ENCODE results near the gene IFI6.
"Not testable (repeated sequence)": the region's sequence is repeated elsewhere in the genome, so short reads cannot be mapped to it uniquely, and the experiment has no call there.

Gene IFI6

DNA sequence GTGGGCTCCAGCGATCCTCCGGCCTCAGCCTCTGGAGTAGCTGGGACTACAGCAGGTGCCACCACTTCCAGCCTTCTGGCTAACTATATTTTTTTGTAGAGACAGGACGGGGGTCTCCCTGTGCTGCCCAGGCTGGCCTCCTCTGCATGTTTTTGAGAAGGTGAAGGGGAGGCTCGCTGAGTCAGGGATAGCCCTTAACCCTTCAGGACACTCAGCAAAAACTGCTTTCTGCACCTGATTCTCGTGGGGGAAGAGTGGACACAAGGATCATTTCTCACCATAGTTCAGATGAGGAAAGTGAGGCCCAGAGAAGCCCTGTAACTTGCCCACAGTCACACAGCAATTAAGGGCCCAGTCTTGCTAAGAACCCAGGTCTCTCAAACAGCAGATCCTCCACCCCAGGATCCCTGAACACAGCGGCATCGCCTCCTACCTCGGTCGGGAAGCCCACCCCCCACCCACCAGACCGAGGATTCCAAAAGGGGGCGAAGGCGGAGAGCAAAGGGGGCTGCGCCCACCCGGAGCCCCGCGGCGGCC, 38.3 kb downstream of the IFI6 start:
- H3K4me1 ChIP-seq (ENCODE audit: control insufficient read depth, insufficient read depth, low read length) = peaks cover 7% of the 10 kb centered on the region
- peak overlapping the region; percentile 66 for H3K4me3 ChIP-seq (ENCODE audit: low read depth, low read length)
- no peaks in the 10 kb centered on the region for H3K36me3 ChIP-seq (ENCODE audit: control insufficient read depth, insufficient read depth, low read length)
- H3K9ac ChIP-seq (ENCODE audit: low read depth, low read length) = no peak overlapping the region
- no peaks in the 10 kb centered on the region for H3K9me3 ChIP-seq (ENCODE audit: control insufficient read depth, insufficient read depth, low read length)
- H3K27me3 ChIP-seq (ENCODE audit: control insufficient read depth, insufficient read depth, low read length) = peaks cover 40% of the 10 kb centered on the region

DNA sequence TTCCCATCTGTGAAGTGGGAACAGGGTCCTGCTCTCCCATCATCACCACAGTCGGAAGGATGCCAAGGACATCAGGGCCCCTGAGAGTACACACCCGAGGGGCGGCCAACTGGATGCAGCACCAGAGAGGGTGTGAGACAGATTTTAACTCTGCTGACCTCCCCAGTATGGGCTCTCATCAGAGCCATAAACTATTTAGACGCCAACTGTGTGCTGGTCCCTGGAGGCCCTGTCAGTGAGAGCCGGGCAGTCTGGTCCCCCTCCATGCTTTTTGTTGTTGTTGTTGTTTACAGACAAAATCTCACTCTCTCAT, 38.7 kb downstream of the IFI6 start:
- Histone ChIP-seq H3K4me1 (ENCODE audit: control insufficient read depth, insufficient read depth, low read length) (peaks cover 7% of the 10 kb centered on the region), H3K9ac (ENCODE audit: low read depth, low read length) (no peak overlapping the region), H3K27me3 (ENCODE audit: control insufficient read depth, insufficient read depth, low read length) (peaks cover 40% of the 10 kb centered on the region), H3K4me3 (ENCODE audit: low read depth, low read length) (no peak overlapping the region), H3K9me3 (ENCODE audit: control insufficient read depth, insufficient read depth, low read length) (no peaks in the 10 kb centered on the region), H3K36me3 (ENCODE audit: control insufficient read depth, insufficient read depth, low read length) (no peaks in the 10 kb centered on the region)

GRCh38 chr1:27632387-27633297, 39.4 kb downstream of the IFI6 start:
- peaks cover 40% of the 10 kb centered on the region for H3K27me3 ChIP-seq (ENCODE audit: control insufficient read depth, insufficient read depth, low read length)
- peaks cover 7% of the 10 kb centered on the region for H3K4me1 ChIP-seq (ENCODE audit: control insufficient read depth, insufficient read depth, low read length)
- no peak overlapping the region for H3K9ac ChIP-seq (ENCODE audit: low read depth, low read length)
- H3K9me3 ChIP-seq (ENCODE audit: control insufficient read depth, insufficient read depth, low read length) = no peaks in the 10 kb centered on the region
- no peaks in the 10 kb centered on the region for H3K36me3 ChIP-seq (ENCODE audit: control insufficient read depth, insufficient read depth, low read length)
- no peak overlapping the region for H3K4me3 ChIP-seq (ENCODE audit: low read depth, low read length)

DNA sequence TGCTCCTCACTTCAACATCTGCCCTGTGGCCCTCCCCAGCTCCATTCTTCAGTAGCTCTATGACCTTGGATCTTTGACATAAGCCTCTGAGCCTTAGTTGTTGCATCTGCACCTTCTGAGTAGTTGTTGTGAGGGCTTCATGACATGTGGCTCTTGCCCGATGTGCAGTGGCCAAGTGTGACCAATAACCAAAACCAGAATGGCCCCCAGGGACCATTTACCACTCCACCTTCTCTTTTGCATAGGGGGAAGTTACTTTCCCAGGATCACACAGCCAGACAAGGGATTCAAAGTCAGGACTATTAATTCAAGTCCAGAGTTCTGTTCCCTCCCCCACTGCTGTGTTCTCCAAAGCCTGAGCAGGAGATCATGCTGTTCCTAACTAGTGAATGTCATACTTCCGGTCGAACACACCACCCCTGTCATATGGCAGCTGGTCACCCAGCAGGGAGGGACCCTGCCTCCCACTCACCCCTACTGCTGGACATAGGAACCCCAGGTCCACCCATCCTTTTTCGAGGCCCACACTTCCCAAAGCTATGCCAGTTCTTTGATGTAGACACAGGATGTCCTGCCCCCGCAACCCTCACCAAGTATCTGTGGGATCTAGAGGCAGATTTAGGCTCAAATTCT, 41.0 kb downstream of the IFI6 start:
- H3K9ac ChIP-seq (ENCODE audit: low read depth, low read length) = no peak overlapping the region
- H3K4me3 ChIP-seq (ENCODE audit: low read depth, low read length) = no peak overlapping the region
- peaks cover 7% of the 10 kb centered on the region for H3K4me1 ChIP-seq (ENCODE audit: control insufficient read depth, insufficient read depth, low read length)
- H3K36me3 ChIP-seq (ENCODE audit: control insufficient read depth, insufficient read depth, low read length) = no peaks in the 10 kb centered on the region
- peaks cover 34% of the 10 kb centered on the region for H3K27me3 ChIP-seq (ENCODE audit: control insufficient read depth, insufficient read depth, low read length)
- no peaks in the 10 kb centered on the region for H3K9me3 ChIP-seq (ENCODE audit: control insufficient read depth, insufficient read depth, low read length)

DNA sequence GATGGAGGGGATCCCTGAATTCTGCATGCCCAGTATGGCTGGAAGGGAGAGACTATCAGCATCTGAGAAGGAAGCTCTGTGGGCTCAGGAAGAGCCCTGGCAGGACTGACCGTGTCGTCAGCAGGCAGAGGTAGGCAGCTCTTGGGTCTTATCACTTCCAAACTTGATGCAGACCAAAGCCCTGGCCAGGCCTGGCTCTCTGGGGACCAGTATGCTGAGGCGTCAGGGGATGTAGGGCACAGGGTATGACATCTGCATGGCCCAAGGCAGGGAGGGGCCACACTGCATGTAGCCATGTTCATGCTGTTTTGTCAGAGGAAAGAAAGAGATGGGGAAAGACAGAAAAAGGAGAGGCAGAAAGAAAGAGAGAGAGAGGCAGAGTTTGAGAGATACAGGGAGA, 43.3 kb downstream of the IFI6 start:
- H3K4me3 ChIP-seq (ENCODE audit: low read depth, low read length) = no peak overlapping the region
- H3K4me1 ChIP-seq (ENCODE audit: control insufficient read depth, insufficient read depth, low read length) = peaks cover 7% of the 10 kb centered on the region
- no peaks in the 10 kb centered on the region for H3K9me3 ChIP-seq (ENCODE audit: control insufficient read depth, insufficient read depth, low read length)
- no peaks in the 10 kb centered on the region for H3K36me3 ChIP-seq (ENCODE audit: control insufficient read depth, insufficient read depth, low read length)
- H3K9ac ChIP-seq (ENCODE audit: low read depth, low read length) = no peak overlapping the region
- H3K27me3 ChIP-seq (ENCODE audit: control insufficient read depth, insufficient read depth, low read length) = peaks cover 15% of the 10 kb centered on the region

DNA sequence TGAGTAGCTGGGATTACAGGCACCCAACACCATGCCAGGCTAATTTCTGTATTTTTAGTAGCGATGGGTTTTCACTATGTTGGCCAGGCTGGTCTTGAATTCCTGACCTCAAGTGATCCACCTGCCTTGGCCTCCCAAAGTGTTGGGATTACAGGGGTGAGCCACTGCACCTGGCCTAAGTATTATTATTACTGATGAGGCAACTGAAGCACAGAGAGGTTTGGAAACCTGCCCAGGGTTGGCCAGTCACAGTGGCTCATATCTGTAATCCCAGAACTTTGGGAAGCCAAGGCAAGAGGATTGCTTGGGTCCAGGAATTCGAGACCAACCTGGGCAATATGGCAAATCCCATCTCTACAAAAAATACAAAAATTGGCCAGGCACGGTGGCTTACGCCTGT, 44.3 kb downstream of the IFI6 start:
- H3K27me3 ChIP-seq (ENCODE audit: control insufficient read depth, insufficient read depth, low read length); H3K9ac ChIP-seq (ENCODE audit: low read depth, low read length); H3K36me3 ChIP-seq (ENCODE audit: control insufficient read depth, insufficient read depth, low read length); H3K9me3 ChIP-seq (ENCODE audit: control insufficient read depth, insufficient read depth, low read length); H3K4me3 ChIP-seq (ENCODE audit: low read depth, low read length): not testable (repeated sequence)
- peaks cover 13% of the 10 kb centered on the region for H3K4me1 ChIP-seq (ENCODE audit: control insufficient read depth, insufficient read depth, low read length)

DNA sequence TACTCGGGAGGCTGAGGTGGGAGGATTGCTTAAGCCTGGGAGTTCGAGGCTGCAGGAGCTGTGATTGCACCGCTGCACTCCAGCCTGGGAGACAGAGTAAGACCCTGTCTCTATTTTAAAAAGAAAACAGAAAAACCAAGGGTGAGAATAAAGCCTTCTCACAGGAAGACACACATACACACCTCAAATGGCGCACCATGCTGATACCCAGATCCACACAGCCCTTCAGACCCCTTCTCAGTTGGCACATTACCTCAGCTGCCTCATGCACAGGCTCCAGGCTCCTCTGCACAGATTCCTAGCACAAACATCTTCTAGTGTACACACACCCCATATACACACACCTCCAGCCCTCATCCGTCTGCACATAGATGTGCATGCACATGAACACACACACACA, 44.9 kb downstream of the IFI6 start:
- peaks cover 13% of the 10 kb centered on the region for H3K4me1 ChIP-seq (ENCODE audit: control insufficient read depth, insufficient read depth, low read length)
- H3K9ac ChIP-seq (ENCODE audit: low read depth, low read length) = no peak overlapping the region
- no peaks in the 10 kb centered on the region for H3K9me3 ChIP-seq (ENCODE audit: control insufficient read depth, insufficient read depth, low read length)
- H3K4me3 ChIP-seq (ENCODE audit: low read depth, low read length) = no peak overlapping the region
- H3K27me3 ChIP-seq (ENCODE audit: control insufficient read depth, insufficient read depth, low read length) = peaks cover 4% of the 10 kb centered on the region
- no peaks in the 10 kb centered on the region for H3K36me3 ChIP-seq (ENCODE audit: control insufficient read depth, insufficient read depth, low read length)

DNA sequence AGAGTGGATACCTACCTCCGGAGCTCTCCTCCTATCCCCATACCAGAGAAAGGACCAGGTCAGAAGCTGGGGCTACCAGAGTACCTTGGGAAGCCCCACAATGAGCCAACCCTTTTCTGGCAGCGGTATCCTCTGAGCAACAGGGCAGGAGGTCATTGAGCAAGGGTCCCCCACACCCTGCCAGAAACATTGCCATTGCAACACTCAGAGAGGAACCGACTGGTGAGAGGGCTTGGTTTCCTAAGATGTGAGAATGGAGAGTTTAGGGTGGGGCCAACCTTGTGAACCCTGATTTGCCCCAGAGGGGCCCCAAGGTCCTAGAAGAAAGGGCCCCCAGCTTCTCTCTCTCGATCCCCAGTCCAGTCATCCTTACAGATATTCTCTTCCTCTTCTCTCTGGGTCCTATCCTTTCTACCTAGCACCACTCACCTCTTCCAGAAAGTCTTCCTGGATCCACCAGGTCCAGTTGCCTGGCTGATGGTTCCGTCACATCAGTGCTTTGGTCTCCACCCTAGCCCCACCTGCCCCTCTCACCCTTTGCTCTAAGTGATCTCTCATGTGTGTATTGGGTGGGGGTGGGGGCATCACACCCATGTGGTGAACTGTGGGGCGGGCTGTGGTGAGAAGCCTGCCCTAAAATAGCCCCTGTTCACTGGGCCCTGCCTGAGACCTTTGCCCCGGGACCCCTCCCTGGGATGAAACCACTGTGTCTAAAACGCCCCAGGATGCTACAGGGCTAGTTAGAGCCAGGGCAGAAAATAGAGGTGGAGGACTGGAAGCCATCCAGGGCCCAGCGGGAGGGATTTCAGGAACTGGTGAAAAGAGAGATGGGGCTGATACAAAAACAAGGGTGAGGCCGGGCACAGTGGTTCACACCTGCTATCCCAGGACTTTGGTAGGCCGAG, 45.7 kb downstream of the IFI6 start:
- Histone ChIP-seq H3K27me3 (ENCODE audit: control insufficient read depth, insufficient read depth, low read length) (peaks cover 4% of the 10 kb centered on the region), H3K9ac (ENCODE audit: low read depth, low read length) (no peak overlapping the region), H3K36me3 (ENCODE audit: control insufficient read depth, insufficient read depth, low read length) (no peaks in the 10 kb centered on the region), H3K9me3 (ENCODE audit: control insufficient read depth, insufficient read depth, low read length) (no peaks in the 10 kb centered on the region), H3K4me3 (ENCODE audit: low read depth, low read length) (no peak overlapping the region), H3K4me1 (ENCODE audit: control insufficient read depth, insufficient read depth, low read length) (peaks cover 15% of the 10 kb centered on the region)

DNA sequence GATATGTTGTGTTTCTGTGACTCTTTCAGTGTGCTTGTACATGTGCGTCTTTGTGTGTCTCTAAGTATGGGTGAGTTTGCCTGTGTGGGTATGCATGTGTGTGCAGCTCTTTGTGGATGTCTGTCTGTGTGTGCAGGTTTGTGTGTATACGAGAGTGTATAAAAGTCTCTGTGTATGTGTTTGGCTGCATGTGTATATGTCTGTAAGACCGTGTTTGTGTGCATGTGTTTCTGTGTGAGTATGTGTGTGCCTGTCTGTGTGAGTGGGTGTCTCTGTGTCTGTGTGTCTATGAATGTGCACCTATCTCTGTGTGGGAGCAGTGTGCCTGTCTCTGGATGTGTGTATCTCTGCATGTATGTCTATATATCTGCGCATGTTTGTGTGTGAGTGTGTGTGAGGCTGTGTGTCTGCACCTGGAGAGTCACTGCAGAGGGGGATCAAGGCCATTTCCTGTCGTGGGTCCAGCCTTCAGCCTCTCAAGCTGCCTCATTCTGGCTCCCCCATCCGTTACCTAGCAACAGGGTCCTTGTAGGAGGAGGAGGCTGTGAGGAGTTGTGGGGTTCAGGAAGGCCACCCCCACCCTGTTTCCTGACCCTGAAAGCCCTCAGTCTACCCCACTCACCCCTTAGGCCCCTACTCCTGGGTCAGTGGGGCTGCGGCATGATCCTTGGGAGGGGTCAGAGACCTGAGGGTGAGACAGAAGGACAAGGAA, 47.4 kb downstream of the IFI6 start:
- Histone ChIP-seq H3K36me3 (ENCODE audit: control insufficient read depth, insufficient read depth, low read length) (no peaks in the 10 kb centered on the region), H3K4me3 (ENCODE audit: low read depth, low read length) (no peak overlapping the region), H3K4me1 (ENCODE audit: control insufficient read depth, insufficient read depth, low read length) (peaks cover 11% of the 10 kb centered on the region), H3K9ac (ENCODE audit: low read depth, low read length) (no peak overlapping the region), H3K27me3 (ENCODE audit: control insufficient read depth, insufficient read depth, low read length) (peaks cover 1% of the 10 kb centered on the region), H3K9me3 (ENCODE audit: control insufficient read depth, insufficient read depth, low read length) (no peaks in the 10 kb centered on the region)

DNA sequence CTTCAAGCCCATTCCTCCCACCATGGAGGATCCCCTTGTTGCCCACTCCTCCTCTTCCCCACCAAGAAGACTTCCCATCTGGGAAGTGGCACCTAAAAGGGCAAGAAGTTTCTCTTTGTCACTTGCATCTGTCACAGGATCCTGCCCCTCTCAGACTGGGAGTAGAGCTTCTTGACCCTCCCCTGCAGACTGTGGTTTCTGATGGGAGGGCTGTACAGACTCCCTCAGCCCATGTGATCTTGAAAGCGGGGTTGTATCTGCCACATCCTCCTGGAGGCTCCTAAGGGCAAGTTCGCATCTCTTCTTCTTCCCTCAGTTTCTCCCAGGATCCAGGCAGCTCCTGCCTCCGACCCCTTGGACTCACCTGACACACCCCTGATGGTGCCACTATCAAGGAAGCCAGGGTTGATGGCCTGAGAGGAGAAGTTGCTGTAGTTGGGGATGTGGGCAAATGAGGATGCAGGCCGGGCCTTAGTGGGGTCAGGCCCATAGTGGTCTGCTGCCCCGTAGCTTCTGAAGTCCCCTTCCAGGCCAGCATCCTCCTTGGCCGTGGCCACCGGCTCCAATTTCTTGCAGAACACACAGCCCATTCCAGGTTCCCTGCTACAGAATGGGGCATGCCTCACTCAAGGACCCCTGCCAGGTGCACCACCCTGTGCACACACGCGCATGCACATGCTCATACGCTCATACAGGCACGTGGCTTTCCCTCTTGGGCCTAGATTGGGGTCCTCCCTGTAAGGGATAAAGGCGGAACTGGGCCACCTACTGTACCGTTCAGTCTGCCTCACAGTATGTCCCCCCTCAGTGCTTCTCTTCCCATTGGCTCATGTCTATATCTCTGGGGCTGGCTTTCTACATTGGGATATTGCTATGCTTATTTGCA, 48.4 kb downstream of the IFI6 start:
- Histone ChIP-seq H3K36me3 (ENCODE audit: control insufficient read depth, insufficient read depth, low read length) (no peaks in the 10 kb centered on the region), H3K27me3 (ENCODE audit: control insufficient read depth, insufficient read depth, low read length) (no peaks in the 10 kb centered on the region), H3K9ac (ENCODE audit: low read depth, low read length) (no peak overlapping the region), H3K4me3 (ENCODE audit: low read depth, low read length) (no peak overlapping the region), H3K9me3 (ENCODE audit: control insufficient read depth, insufficient read depth, low read length) (no peaks in the 10 kb centered on the region), H3K4me1 (ENCODE audit: control insufficient read depth, insufficient read depth, low read length) (peaks cover 8% of the 10 kb centered on the region)

Data from iPS-15b (cell line).